DMS 273 (cell line): ENCODE data around the gene ARHGAP18.

Experiments
- DNase-seq: peaks from one replicate; lab custom pipeline; 2025; ENCODE audit not compliant: unreplicated experiment; lab: John Stamatoyannopoulos, UW

The ARHGAP18 gene

DNA sequence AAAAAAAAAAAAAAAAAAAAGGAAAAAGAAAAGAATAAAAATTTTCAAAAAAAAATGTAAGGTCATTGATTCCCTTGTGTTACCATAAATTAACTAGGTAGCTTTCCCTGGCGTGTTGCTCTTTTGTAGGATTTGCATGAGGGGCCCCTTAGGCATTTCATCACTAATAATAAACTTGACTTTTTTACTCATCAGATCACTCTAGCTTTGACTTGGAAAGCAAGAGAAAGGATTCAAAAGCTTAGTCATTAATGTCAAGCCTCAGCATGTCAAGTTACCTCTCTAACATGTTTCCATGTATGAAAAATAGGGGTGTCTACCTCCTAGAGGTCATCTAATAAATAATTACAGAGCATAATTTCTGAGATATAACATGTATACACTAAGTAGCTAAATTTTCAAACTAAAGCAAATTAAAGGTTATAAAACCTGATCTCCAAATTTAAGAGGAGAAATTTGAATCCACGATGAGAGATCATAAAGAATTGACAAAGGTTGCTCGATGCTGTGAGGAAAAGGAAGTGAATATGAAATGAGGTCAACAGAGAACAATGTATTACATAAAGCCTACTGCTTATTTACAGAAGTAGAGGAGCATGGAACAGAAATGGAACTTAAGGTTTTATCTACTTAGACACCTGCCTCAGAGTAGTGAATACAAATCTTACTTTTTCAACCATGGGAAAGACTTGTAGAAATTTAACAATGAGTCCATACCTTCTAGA lies 86.8 kb downstream of the ARHGAP18 start:
- no peak for DNase-seq

GRCh38 chr6:129621252-129621651 lies 88.7 kb downstream of the ARHGAP18 start:
- peak; percentile 17 for DNase-seq

GRCh38 chr6:129620234-129620610 lies 89.8 kb downstream of the ARHGAP18 start:
- DNase-seq: no peak

DNA sequence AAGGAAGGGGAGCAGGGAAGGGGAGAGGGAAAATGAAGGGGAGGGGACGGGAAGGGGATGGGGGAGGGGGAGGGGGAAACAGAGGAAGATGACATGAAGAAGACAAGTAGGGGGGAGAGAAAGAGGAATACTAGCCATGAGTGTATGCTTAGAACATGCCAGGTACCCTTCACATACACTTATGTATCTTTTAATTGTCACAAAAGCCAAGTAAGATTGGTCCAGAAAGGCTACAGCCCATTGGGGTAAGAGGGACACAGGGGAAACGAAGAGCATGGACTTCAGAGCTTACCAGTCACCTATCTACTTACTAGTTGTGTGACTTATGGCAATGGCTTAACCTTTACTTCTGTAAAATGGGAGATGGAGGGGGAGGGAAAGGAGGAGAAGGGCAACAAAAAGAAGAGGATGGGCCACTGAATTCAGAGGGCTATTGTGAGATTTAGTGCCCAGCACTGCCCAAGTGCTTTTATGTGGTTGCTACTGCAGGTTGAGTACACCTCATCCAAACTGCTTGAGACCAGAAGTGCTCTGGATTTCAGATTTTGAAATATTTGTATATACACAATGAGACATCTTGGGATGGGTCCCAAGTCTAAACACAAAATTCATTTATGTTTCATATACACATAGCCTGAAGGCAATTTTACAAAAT lies 90.3 kb downstream of the ARHGAP18 start:
- DNase-seq: peak; percentile 5

DNA sequence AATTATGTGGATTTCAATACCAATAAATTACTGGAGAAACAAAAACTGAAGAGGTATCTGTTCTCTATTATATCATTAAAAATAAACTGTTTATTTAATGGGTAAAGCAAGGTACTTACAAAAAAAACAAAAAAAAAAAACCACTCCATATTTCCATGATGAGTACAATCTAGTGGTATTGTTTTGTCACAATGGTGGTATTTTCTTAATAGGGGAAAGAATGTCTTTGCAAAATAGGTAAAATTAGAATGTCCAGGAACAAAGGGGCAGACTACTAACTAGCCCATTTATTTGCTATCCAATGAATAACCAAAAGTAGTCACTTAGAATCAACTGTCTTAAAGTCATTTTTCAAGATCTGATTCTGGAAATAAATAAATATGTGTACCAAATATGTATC lies 92.0 kb downstream of the ARHGAP18 start:
- no peak for DNase-seq

DNA sequence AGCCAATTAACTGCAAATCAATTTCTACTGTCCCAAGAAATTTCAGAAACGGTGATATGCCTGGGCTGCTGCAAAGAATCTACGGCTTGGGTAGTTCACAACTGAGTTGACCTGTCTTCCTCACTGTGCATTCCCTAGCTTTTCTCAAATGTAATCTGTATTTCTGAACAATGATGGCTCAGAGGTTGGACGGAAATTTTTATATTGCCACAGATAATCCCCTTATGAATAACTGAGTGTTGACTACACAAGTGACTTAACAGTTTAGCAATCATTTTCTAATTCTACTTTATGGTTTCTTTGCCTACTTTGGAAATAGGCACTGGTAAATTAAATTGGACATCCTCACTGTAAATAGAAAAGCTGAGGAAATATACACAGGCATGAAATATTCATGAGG lies 94.5 kb downstream of the ARHGAP18 start:
- no peak for DNase-seq

GRCh38 chr6:129615020-129615419 lies 95.0 kb downstream of the ARHGAP18 start:
- no peak for DNase-seq

GRCh38 chr6:129614464-129614863 lies 95.5 kb downstream of the ARHGAP18 start:
- no peak for DNase-seq

DNA sequence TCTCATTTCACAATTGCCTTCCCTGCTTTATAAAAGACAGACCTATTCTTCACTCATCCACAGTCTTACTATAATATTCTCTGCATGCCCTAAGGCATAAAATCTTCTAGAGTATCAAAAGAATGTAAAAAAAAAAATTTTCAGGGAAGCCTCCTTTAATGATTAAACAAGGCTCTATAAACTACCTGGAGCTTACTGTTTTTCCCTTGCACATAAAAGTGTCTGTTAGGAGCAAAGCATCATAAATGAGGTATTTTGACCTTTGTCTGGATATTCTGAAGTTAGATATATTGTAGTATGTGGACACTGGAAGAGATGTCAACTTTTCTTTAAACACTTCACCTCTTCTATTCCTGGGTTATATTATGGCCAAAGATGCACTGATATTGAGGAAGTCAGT lies 97.5 kb downstream of the ARHGAP18 start:
- DNase-seq: no peak

GRCh38 chr6:129609635-129610034 lies 100.3 kb downstream of the ARHGAP18 start:
- peak; percentile 30 for DNase-seq

DNA sequence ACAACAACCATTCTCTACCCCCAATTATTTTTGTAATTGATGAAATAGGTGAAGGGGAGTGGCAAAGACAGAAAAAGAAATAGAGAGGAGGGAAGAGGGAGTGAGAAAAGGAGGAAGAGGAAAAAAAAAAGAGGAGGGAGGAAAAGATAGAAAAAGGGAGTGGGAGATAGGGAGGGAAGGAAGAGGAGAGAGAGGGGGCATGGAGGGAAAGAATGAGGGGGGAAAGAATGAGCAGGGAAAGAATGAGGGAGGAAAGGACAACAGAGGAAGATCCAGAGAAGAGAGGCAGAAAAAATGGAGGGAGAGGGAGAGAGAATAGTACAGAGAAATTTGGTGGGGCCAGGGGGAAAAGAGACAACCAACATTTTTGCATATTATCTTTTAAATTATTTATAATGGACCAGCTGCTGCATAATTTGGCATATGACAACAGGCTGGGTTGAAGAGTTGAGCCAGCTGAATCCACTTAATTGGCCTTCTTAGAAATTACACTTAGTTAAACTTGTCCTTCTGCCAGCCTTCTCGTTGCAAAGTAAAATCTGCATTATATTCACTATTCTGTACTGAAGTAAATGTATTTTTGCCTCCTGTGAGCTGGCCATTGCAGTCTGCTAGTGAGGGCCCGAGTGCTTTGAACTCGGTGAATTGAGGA lies 101.0 kb downstream of the ARHGAP18 start:
- DNase-seq: peak; percentile 65

- no peak for DNase-seq
Observed at GRCh38 chr6:129607581-129608186, 102.3 kb downstream of the ARHGAP18 start.

GRCh38 chr6:129606664-129607063 lies 103.3 kb downstream of the ARHGAP18 start:
- DNase-seq: no peak

GRCh38 chr6:129605967-129606366 lies 104.0 kb downstream of the ARHGAP18 start:
- no peak for DNase-seq

GRCh38 chr6:129605095-129605494 lies 104.9 kb downstream of the ARHGAP18 start:
- DNase-seq: no peak

GRCh38 chr6:129604321-129604720 lies 105.7 kb downstream of the ARHGAP18 start:
- DNase-seq: no peak

DNA sequence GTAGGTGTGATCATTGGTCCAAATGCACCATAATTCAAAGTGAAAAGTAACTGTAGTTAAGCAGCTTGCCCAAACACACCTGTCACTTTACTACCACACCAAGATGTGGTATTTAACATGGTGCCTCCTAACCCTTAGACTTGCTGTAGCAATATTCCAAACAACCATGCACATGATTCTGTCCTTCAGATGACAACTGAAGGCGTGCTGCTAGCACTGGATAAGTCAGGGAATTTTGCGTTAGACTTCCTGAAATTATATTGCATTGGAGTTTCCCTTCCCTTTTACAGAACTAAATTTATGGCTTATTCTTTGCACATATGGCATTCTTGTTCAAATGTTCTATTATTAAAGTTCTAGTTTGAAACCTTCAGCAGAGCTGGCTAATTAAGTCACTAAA lies 106.2 kb downstream of the ARHGAP18 start:
- DNase-seq: no peak

GRCh38 chr6:129601323-129601722 lies 108.7 kb downstream of the ARHGAP18 start:
- DNase-seq: no peak

DNA sequence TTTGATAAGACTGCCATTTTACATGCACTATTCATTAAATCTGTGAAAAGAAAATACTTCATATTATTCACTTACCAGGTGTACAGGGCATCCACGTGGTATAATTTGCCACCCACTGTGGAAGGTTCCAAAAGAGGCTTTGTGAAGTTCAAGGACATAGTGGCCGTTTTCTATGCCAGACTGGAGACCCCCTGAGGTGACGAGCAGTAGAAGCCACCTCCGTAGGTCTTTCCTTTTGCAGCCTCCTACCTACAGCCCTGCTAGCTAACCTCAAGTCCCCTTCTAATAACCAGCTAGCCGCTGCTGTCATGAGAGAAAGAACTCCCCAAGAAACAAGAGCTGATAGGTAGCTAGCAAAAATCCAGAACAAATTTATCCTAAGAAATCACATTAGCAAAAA lies 110.5 kb downstream of the ARHGAP18 start:
- DNase-seq: no peak

GRCh38 chr6:129598244-129599187 lies 111.5 kb downstream of the ARHGAP18 start:
- peak; percentile 79 for DNase-seq
